HG03280 (cell line): ENCODE results near the gene MNDA.
"Not testable (repeated sequence)": the region's sequence is repeated elsewhere in the genome, so short reads cannot be mapped to it uniquely, and the experiment has no call there.

Experiments
- ATAC-seq: cut with Tn5 transposase; IDR thresholded peaks from one replicate; pipeline ENCODE4 v1.9.1; 2021; ENCODE audit warnings: mild to moderate bottlenecking, moderate library complexity; ENCODE audit not compliant: unreplicated experiment

The MNDA gene

DNA sequence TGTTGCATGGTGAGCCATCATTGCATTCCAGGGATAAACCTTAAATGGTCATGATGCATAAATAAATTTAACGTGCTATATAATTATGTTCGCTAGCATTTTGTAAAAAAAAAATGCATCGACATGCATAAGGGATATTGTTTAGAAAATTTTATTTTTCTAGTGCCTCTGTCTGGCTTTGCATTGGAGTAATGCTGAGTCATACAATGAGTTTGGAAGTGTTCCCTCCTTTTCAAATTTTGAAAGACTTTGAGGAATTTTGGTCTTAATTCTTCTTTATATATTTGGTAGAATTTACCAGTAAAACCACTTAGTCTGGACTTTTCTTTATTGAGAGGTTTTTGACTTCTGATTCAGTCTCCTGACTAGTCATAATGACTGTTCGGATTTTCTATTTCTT, 4.9 kb downstream of the MNDA start:
- no peak for ATAC-seq

DNA sequence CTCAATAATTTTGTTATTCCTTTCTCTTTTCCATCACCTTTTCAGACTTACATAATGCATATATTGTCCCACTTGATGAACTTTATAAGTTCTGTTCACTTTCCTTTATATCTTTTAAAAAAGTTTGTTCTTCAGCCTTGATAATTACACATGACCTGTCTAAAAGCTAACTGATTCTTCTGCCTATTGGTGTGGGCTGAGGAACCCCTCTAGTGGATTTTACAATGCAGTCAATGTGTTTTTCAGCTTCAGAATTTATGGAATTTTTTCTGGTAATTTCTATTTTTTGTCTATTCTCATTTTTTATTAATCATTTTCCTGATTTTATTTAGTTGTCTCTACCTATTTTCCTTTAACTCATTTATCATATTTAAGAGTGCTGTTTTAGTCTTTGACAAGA, 7.5 kb downstream of the MNDA start:
- ATAC-seq, result no peak

DNA sequence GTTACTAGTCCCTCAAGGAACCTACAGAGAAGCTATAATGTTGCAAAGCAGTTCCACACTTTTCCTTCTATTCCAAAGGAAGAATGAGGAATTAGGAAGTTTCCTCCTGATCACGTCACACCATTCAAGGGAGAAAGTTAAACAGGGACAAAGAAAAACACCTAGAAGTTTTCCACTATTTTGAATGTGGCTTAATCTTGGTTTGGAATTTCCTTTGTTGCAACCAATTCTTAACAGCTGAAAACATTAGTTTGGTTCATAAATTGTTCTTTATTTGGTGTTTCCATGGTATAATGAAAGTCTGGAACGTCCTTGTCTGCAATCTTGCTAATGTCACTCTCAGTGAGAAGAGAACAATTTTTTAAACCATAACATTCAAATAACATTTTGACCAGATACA, 8.4 kb downstream of the MNDA start:
- no peak for ATAC-seq

DNA sequence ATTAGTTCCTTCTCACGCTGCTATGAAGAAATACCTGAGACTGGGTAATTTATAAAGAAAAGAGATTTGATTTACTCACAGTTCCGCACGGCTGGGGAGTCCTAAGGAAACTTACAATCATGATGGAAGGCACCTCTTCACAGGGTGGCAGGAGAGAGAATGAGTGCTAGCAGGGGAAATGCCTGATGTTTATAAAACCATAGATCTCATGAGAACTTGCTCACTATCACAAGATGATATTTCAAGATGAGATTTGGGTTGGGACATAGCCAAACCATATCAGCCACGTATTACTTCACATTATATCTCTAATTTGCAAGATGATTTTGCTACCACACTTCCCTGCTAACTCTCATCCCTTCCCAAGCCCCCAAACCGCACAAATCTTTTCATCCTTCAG, 9.1 kb downstream of the MNDA start:
- ATAC-seq, result no peak

DNA sequence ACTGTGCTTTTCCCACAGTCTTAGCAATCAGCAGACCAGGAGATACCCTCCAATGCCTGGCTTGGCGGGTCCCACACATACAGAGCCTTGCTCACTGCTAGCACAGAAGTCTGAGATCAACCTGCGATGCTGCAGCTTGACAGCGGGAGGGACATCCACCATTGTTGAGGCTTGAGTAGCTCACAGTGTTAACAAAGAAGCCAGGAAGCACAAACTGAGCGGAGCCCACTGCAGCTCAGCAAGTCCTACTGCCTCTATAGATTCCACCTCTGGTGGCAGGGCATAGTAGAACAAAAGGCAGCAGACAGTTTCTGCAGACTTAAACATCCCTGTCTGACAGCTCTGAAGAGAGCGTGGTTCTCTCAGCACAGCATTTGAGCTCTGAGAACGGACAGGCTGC, 33.4 kb downstream of the MNDA start:
- ATAC-seq, result no peak

DNA sequence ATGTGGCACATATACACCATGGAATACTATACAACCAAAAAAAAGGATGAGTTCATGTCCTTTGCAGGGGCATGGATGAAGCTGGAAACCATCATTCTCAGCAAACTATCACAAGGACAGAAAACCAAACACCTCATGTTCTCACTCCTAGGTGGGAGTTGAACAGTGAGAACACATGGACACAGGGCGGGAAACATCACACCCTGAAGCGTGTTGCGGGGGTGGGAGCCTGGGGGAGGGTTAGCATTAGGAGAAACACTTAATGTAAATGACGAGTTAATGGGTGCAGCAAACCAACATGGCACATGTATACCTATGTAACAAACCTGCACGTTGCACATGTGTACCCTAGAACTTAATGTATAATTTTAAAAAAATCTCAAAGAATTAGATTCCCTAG, 39.3 kb downstream of the MNDA start:
- not testable (repeated sequence) for ATAC-seq

DNA sequence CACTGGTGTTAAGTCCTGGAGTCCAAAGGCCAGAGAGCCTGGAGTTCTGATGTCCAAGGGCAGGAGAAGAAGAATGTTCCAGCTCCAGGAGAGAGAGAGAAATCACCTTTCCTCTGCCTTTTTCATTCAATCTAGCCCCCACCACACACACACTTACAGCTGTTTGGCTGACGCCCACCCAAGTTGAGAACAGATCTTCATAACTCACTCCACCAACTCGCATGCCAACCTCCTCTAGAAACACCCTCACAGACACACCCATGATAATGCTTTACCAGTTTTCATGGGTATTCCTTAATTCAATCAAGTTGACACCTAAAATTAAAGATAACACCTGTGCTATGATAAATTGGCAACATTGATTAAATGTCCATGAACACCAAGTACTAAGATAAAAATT, 42.0 kb downstream of the MNDA start:
- ATAC-seq, result no peak

DNA sequence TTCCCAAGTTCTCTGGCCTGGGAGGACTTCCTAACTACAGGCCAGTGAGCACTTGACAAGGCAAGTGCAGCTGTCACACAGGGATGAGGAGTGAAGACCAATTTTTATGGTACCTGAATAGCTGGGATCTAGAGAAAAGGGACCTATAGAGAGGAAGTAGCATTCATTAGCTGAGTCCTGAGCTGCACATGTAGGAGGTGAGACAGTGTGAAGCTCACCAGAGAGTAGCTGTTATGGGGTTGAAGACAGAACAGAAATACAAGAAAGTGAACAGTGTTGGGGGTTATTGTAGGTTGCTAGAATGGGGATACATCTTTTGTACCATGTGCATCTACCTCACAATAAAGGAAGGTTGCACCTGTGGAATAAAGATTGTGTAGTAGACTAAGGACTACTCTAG, 62.5 kb downstream of the MNDA start:
- ATAC-seq, result no peak

DNA sequence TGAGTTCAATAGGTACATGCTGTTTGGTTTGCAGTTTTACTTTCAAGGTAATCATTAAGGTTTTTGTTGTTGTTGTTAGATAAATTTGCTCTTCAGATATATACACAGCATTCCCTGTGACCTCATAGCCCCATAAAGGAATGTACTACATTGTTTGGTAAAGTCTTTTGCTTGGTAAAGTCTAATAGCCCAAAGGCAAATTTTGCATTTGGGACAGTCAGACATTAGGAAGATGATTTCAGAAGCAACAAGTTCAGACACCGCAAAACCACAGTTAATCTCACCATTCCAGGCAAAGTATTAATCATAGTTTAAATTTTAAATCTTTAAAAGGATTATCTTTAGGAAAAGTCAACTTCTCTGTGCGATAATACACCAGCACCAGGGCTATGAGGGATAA, 67.6 kb downstream of the MNDA start:
- ATAC-seq, result no peak
